ENCODE results near the gene MAT1A. TPM values are rescaled to one million over a fixed set of nuclear protein-coding genes. Genes with fewer than 3 reads are reported as not detected.

Gene MAT1A
- total RNA-seq, 1 donor = not detected

DNA sequence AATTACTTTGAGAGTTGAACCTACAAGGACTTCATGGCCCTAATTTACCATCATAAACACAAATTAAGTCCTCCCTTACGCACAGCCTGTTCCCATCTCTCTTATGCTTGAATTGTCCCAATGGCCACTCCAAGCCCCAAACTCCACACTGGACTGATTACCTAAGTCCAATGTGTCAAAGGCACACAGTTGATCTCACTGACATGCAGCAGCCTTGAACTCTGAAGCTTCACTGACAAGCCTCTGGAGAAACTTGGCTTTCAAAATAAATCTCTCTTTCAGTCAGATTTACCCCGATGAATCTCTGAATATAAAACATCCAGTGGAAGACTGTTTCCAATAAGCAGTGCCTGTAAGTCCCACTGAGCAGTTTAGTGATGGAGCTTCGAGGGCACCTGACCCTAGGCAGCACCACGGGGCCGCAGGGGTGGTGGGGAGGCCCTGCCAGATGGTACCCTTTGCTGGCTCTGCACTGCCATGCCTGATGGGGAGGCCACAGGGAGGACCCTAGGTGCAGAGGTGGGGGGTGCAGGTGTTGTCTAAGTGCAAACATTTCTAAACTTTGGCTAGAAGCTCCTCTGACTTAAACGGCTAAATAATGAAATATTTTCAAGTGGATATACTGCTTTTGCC lies 3.3 kb upstream of the MAT1A start:
- H3K4me1 ChIP-seq (ENCODE audit: insufficient read depth, low read length) = no peaks in the 10 kb centered on the region
- no peak overlapping the region for H3K27ac ChIP-seq (ENCODE audit: low read depth, low read length)
- H3K27me3 ChIP-seq (ENCODE audit: insufficient read depth, low read length) = peaks cover 7% of the 10 kb centered on the region
- H3K36me3 ChIP-seq (ENCODE audit: insufficient read depth, low read length) = no peaks in the 10 kb centered on the region
- no peak overlapping the region for H2AFZ ChIP-seq (ENCODE audit: low read length)
- TF ChIP-seq, protein P1, sequence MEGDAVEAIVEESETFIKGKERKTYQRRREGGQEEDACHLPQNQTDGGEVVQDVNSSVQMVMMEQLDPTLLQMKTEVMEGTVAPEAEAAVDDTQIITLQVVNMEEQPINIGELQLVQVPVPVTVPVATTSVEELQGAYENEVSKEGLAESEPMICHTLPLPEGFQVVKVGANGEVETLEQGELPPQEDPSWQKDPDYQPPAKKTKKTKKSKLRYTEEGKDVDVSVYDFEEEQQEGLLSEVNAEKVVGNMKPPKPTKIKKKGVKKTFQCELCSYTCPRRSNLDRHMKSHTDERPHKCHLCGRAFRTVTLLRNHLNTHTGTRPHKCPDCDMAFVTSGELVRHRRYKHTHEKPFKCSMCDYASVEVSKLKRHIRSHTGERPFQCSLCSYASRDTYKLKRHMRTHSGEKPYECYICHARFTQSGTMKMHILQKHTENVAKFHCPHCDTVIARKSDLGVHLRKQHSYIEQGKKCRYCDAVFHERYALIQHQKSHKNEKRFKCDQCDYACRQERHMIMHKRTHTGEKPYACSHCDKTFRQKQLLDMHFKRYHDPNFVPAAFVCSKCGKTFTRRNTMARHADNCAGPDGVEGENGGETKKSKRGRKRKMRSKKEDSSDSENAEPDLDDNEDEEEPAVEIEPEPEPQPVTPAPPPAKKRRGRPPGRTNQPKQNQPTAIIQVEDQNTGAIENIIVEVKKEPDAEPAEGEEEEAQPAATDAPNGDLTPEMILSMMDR (IDR thresholded peaks at IDR 0.05; ENCODE audit: extremely low read depth, low read depth, low read length) = no peak
- no peaks in the 10 kb centered on the region for H4K20me1 ChIP-seq (ENCODE audit: insufficient read depth, low read length)
- no peak overlapping the region for H3K4me2 ChIP-seq (ENCODE audit: insufficient read depth, low read length)
- H3K4me3 ChIP-seq (ENCODE audit: insufficient read depth, low read length) = no peak overlapping the region
- no peak for DNase-seq (ENCODE audit: insufficient read length, low spot score, missing footprints)
- H3K79me2 ChIP-seq (ENCODE audit: insufficient read depth, low read length) = no peaks in the 10 kb centered on the region
- H3K9me3 ChIP-seq (ENCODE audit: low read depth, low read length) = no peaks in the 10 kb centered on the region

GRCh38 chr10:80290474-80291220 lies 1.2 kb upstream of the MAT1A start:
- Histone ChIP-seq H2AFZ (ENCODE audit: low read length) (no peak overlapping the region), H4K20me1 (ENCODE audit: insufficient read depth, low read length) (no peaks in the 10 kb centered on the region), H3K79me2 (ENCODE audit: insufficient read depth, low read length) (no peaks in the 10 kb centered on the region), H3K27ac (ENCODE audit: low read depth, low read length) (no peak overlapping the region), H3K4me3 (ENCODE audit: insufficient read depth, low read length) (no peak overlapping the region), H3K27me3 (ENCODE audit: insufficient read depth, low read length) (peaks cover 7% of the 10 kb centered on the region), H3K9me3 (ENCODE audit: low read depth, low read length) (no peaks in the 10 kb centered on the region), H3K36me3 (ENCODE audit: insufficient read depth, low read length) (no peaks in the 10 kb centered on the region), H3K4me1 (ENCODE audit: insufficient read depth, low read length) (no peaks in the 10 kb centered on the region), H3K4me2 (ENCODE audit: insufficient read depth, low read length) (no peak overlapping the region)
- TF ChIP-seq, protein P1 (IDR thresholded peaks at IDR 0.05; ENCODE audit: extremely low read depth, low read depth, low read length) = no peak
- DNase-seq (ENCODE audit: insufficient read length, low spot score, missing footprints) = no peak

- Histone ChIP-seq H3K27ac (ENCODE audit: low read depth, low read length) (no peak overlapping the region), H3K27me3 (ENCODE audit: insufficient read depth, low read length) (peaks cover 5% of the 10 kb centered on the region), H3K4me2 (ENCODE audit: insufficient read depth, low read length) (no peak overlapping the region), H3K4me1 (ENCODE audit: insufficient read depth, low read length) (no peaks in the 10 kb centered on the region), H4K20me1 (ENCODE audit: insufficient read depth, low read length) (no peaks in the 10 kb centered on the region), H2AFZ (ENCODE audit: low read length) (no peak overlapping the region), H3K9me3 (ENCODE audit: low read depth, low read length) (no peaks in the 10 kb centered on the region), H3K4me3 (ENCODE audit: insufficient read depth, low read length) (no peak overlapping the region), H3K36me3 (ENCODE audit: insufficient read depth, low read length) (no peaks in the 10 kb centered on the region), H3K79me2 (ENCODE audit: insufficient read depth, low read length) (no peaks in the 10 kb centered on the region)
- no peak for DNase-seq (ENCODE audit: insufficient read length, low spot score, missing footprints)
- TF ChIP-seq, protein P1 (IDR thresholded peaks at IDR 0.05; ENCODE audit: extremely low read depth, low read depth, low read length) = no peak
Observed at GRCh38 chr10:80288849-80289248, 609 bp downstream of the MAT1A start.

DNA sequence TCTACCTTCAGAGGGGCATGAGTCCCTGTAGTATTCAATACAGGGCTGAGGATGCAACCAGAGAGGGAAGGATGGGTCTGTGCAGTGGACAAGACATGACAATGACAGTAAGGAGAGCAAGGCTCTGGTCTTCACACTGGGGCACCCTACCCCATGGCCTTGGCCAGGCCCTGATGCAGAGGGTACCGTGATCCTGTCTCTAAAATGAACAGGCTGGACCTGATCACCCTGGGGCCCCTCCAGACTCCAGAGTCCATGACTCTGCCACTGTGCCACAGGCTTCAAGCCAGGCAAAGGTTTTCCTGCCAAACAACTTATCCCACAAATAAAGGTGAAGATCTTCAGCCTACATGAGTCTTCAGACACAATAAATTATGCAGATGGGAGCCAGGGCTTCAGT lies 4.9 kb downstream of the MAT1A start:
- Histone ChIP-seq H3K27ac (ENCODE audit: low read depth, low read length) (no peak overlapping the region), H2AFZ (ENCODE audit: low read length) (no peak overlapping the region), H3K4me3 (ENCODE audit: insufficient read depth, low read length) (no peak overlapping the region), H3K4me1 (ENCODE audit: insufficient read depth, low read length) (no peaks in the 10 kb centered on the region), H4K20me1 (ENCODE audit: insufficient read depth, low read length) (no peaks in the 10 kb centered on the region), H3K27me3 (ENCODE audit: insufficient read depth, low read length) (peaks cover 14% of the 10 kb centered on the region), H3K4me2 (ENCODE audit: insufficient read depth, low read length) (no peak overlapping the region), H3K36me3 (ENCODE audit: insufficient read depth, low read length) (no peaks in the 10 kb centered on the region), H3K79me2 (ENCODE audit: insufficient read depth, low read length) (no peaks in the 10 kb centered on the region), H3K9me3 (ENCODE audit: low read depth, low read length) (no peaks in the 10 kb centered on the region)
- TF ChIP-seq, protein P1 (IDR thresholded peaks at IDR 0.05; ENCODE audit: extremely low read depth, low read depth, low read length) = no peak
- DNase-seq (ENCODE audit: insufficient read length, low spot score, missing footprints) = no peak
